Measurements from ENCODE around the gene NAXD.
"Not testable (repeated sequence)": the region's sequence is repeated elsewhere in the genome, so short reads cannot be mapped to it uniquely, and the experiment has no call there.

- not testable (repeated sequence) for TF ChIP-seq POLR2A, CTCF (IDR thresholded peaks at IDR 0.05)
Measured at GRCh38 chr13:110569962-110570361, 45.4 kb upstream of the NAXD start.

Measured in body of pancreas (tissue), 4 donors.